Naive thymus-derived CD8-positive, alpha-beta T cell (primary cell): ENCODE results near the gene NELFCD. TPM values are rescaled to one million over a fixed set of nuclear protein-coding genes. Genes with fewer than 3 reads are reported as not detected.

Experiments
- ATAC-seq, 2 donors: fragments of 150-1000 bp; cut with Tn5 transposase in 1 of 2; sonication (Bioruptor Pico), chemical (Tn5 transposase) in 1 of 2; 1 replicate in 1 of 2; 2 replicates in 1 of 2; pipeline ENCODE4 v1.10.0; 2021; ENCODE audit warnings: mild to moderate bottlenecking in 2 of 2, moderate library complexity in 2 of 2
- POLR2A ChIA-PET: fragments of 350-600 bp; sonication (Branson Sonifier 250); formaldehyde crosslinking; loops from one replicate; lab custom pipeline; 2021; ENCODE audit warnings: antibody characterized with exemption; lab: Charles Lee
- DNase-seq, 10 donors: peaks; one replicate each; pipeline versions ENCODE4 v3.0.0 to v3.0.0-alpha.2; 2020 to 2022
- H3K27ac Mint-ChIP-seq, 10 donors: one replicate each; pipeline ENCODE4 v1.8.0; 2020 to 2022; ENCODE audit warnings: mild to moderate bottlenecking in 10 of 10, mixed read lengths in 10 of 10, moderate library complexity in 4 of 10, inconsistent platforms in 1 of 10
- H3K27me3 Mint-ChIP-seq, 5 donors: one replicate each; pipeline ENCODE4 v1.8.0; 2021 to 2022; ENCODE audit warnings: mixed read lengths in 5 of 5
- H3K36me3 Mint-ChIP-seq, 3 donors: one replicate each; pipeline ENCODE4 v1.8.0; 2020 to 2022; ENCODE audit warnings: mixed read lengths in 3 of 3, mild to moderate bottlenecking in 2 of 3, inconsistent platforms in 1 of 3
- H3K4me1 Mint-ChIP-seq, 4 donors: one replicate each; pipeline ENCODE4 v1.8.0; 2021 to 2022; ENCODE audit warnings: mixed read lengths in 4 of 4
- H3K4me3 Mint-ChIP-seq, 10 donors: one replicate each; pipeline ENCODE4 v1.8.0; 2020 to 2022; ENCODE audit warnings: mild to moderate bottlenecking in 10 of 10, mixed read lengths in 10 of 10, moderate library complexity in 6 of 10, inconsistent platforms in 1 of 10
- H3K9me3 Mint-ChIP-seq, 9 donors: one replicate each; pipeline ENCODE4 v1.8.0; 2020 to 2022; ENCODE audit warnings: mixed read lengths in 9 of 9, mild to moderate bottlenecking in 3 of 9, inconsistent platforms in 1 of 9, moderate library complexity in 1 of 9
- polyA plus RNA-seq, 3 donors: library from polyadenylated mRNA; unstranded; fragments of 300-500 nt; fragmentation: Illumina TruSeq; gene quantifications; one replicate each; pipeline ENCODE4 v1.2.3, GENCODE V29; 2021
- total RNA-seq, 8 experiments: library from RNA in 2 of 8; stranded (reverse) in 2 of 8; gene quantifications; one replicate each; pipeline ENCODE4 v1.2.3 and lab custom pipeline; 2021 to 2026

NELFCD gene
- total and polyA plus RNA-seq, 5 experiments from 2014 or later, result 63.6 to 101 (median 76.5) TPM

GRCh38 chr20:58989196-58989595 is 8.1 kb downstream of the NELFCD start:
- peak overlapping the region in 2 of 10 donors; percentile 20 to 41 for H3K27ac Mint-ChIP-seq
- POLR2A ChIA-PET, result interaction anchor here (0.5 kb wide), 1 partner anchor 100 kb away, joined by 3 read pairs; no protein-coding TSS in a partner anchor
- no peak overlapping the region for H3K4me3 Mint-ChIP-seq

GRCh38 chr20:58990651-58991445 is 9.8 kb downstream of the NELFCD start:
- Mint-ChIP-seq H3K4me1 (peaks cover 0 to 21% (median 6%) of the 10 kb centered on the region in 4 donors), H3K36me3 (peaks cover 0 to 97% (median 31%) of the 10 kb centered on the region in 3 donors), H3K27ac (peak overlapping the region in 4 of 10 donors; percentile 4 to 80 (median 26)), H3K27me3 (no peaks in the 10 kb centered on the region), H3K9me3 (no peaks in the 10 kb centered on the region), H3K4me3 (no peak overlapping the region)
- no peak for DNase-seq
- ATAC-seq, result no peak
- POLR2A ChIA-PET, result interaction anchor here (0.7 kb wide), 1 partner anchor 102 kb away, joined by 3 read pairs; no protein-coding TSS in a partner anchor

More at GRCh38 chr20:58989196-58989595, 8.1 kb downstream of the NELFCD start:
- no peaks in the 10 kb centered on the region for H3K9me3 Mint-ChIP-seq
- ATAC-seq, result no peak
- no peak for DNase-seq
- peaks cover 0 to 84% (median 25%) of the 10 kb centered on the region in 3 donors for H3K36me3 Mint-ChIP-seq
- peaks cover 7 to 26% (median 15%) of the 10 kb centered on the region in 4 donors for H3K4me1 Mint-ChIP-seq
- H3K27me3 Mint-ChIP-seq, result no peaks in the 10 kb centered on the region

GRCh38 chr20:58991715-58992114 is 10.7 kb downstream of the NELFCD start:
- H3K27ac Mint-ChIP-seq, result peak overlapping the region in 1 of 10 donors; percentile 67
- H3K4me3 Mint-ChIP-seq, result no peak overlapping the region
- ATAC-seq, result no peak
- H3K9me3 Mint-ChIP-seq, result no peaks in the 10 kb centered on the region
- H3K27me3 Mint-ChIP-seq, result no peaks in the 10 kb centered on the region
- DNase-seq, result no peak
- POLR2A ChIA-PET, result no interaction called here
- H3K36me3 Mint-ChIP-seq, result peaks cover 0 to 98% (median 31%) of the 10 kb centered on the region in 3 donors
- H3K4me1 Mint-ChIP-seq, result peaks cover 0 to 18% (median 5%) of the 10 kb centered on the region in 4 donors

- H3K27ac Mint-ChIP-seq, result peak overlapping the region in 3 of 10 donors; percentile 5 to 76 (median 51)
- no peak overlapping the region for H3K4me3 Mint-ChIP-seq
- H3K27me3 Mint-ChIP-seq, result no peaks in the 10 kb centered on the region
These were observed 11.9 kb downstream of the NELFCD start for GRCh38 chr20:58992911-58993310.

GRCh38 chr20:58993332-58994248 is 12.5 kb downstream of the NELFCD start:
- Mint-ChIP-seq H3K27ac (peak overlapping the region in 7 of 10 donors; percentile 19 to 69 (median 52)), H3K36me3 (peaks cover 0 to 90% (median 30%) of the 10 kb centered on the region in 3 donors), H3K4me3 (no peak overlapping the region), H3K4me1 (peaks cover 0 to 16% (median 3%) of the 10 kb centered on the region in 4 donors), H3K27me3 (no peaks in the 10 kb centered on the region), H3K9me3 (no peaks in the 10 kb centered on the region)
- POLR2A ChIA-PET, result interaction anchor here (1.2 kb wide), 1 partner anchor 39 kb away, joined by 5 read pairs; the partner anchor contains the start of gene ATP5F1E
- no peak for DNase-seq
- no peak for ATAC-seq

More at GRCh38 chr20:58992911-58993310, 11.9 kb downstream of the NELFCD start:
- POLR2A ChIA-PET, result interaction anchor here (0.7 to 1.2 kb wide), 2 partner anchors 11 to 39 kb away, joined by 5 to 6 read pairs; partner anchors contain the start of gene ATP5F1E
- DNase-seq (no peak), ATAC-seq (no peak)
- Mint-ChIP-seq H3K36me3 (peaks cover 0 to 97% (median 31%) of the 10 kb centered on the region in 3 donors), H3K4me1 (peaks cover 0 to 18% (median 4%) of the 10 kb centered on the region in 4 donors), H3K9me3 (no peaks in the 10 kb centered on the region)

GRCh38 chr20:58994390-58995159 is 13.5 kb downstream of the NELFCD start:
- no peaks in the 10 kb centered on the region for H3K27me3 Mint-ChIP-seq
- no peak for DNase-seq
- POLR2A ChIA-PET, result interaction anchor here (0.7 kb wide), 1 partner anchor 9 kb away, joined by 3 read pairs; no protein-coding TSS in a partner anchor
- peaks cover 0 to 16% (median 3%) of the 10 kb centered on the region in 4 donors for H3K4me1 Mint-ChIP-seq
- peak overlapping the region in 8 of 10 donors; percentile 5 to 83 (median 37) for H3K27ac Mint-ChIP-seq
- no peak for ATAC-seq
- no peak overlapping the region for H3K4me3 Mint-ChIP-seq
- H3K36me3 Mint-ChIP-seq, result peaks cover 0 to 80% (median 30%) of the 10 kb centered on the region in 3 donors
- H3K9me3 Mint-ChIP-seq, result no peaks in the 10 kb centered on the region

- H3K27ac Mint-ChIP-seq, result peak overlapping the region in 5 of 10 donors; percentile 35 to 65 (median 54)
- H3K9me3 Mint-ChIP-seq, result no peaks in the 10 kb centered on the region
- H3K27me3 Mint-ChIP-seq, result no peaks in the 10 kb centered on the region
- no peak for DNase-seq
- no peak overlapping the region for H3K4me3 Mint-ChIP-seq
- peaks cover 0 to 71% (median 27%) of the 10 kb centered on the region in 3 donors for H3K36me3 Mint-ChIP-seq
- peaks cover 0 to 16% (median 3%) of the 10 kb centered on the region in 4 donors for H3K4me1 Mint-ChIP-seq
- no peak for ATAC-seq
- POLR2A ChIA-PET, result no interaction called here
These were observed 14.6 kb downstream of the NELFCD start for GRCh38 chr20:58995461-58996225.

GRCh38 chr20:58996226-58996611 is 15.2 kb downstream of the NELFCD start:
- H3K27ac Mint-ChIP-seq, result no peak overlapping the region
- no peak for DNase-seq
- no peaks in the 10 kb centered on the region for H3K9me3 Mint-ChIP-seq
- no peak overlapping the region for H3K4me3 Mint-ChIP-seq
- H3K36me3 Mint-ChIP-seq, result peaks cover 0 to 65% (median 27%) of the 10 kb centered on the region in 3 donors
- no peak for ATAC-seq
- peaks cover 0 to 16% (median 3%) of the 10 kb centered on the region in 4 donors for H3K4me1 Mint-ChIP-seq
- H3K27me3 Mint-ChIP-seq, result no peaks in the 10 kb centered on the region
- POLR2A ChIA-PET, result no interaction called here

- H3K27me3 Mint-ChIP-seq, result no peaks in the 10 kb centered on the region
- peaks cover 0 to 55% (median 22%) of the 10 kb centered on the region in 3 donors for H3K36me3 Mint-ChIP-seq
- H3K4me1 Mint-ChIP-seq, result peaks cover 0 to 18% (median 5%) of the 10 kb centered on the region in 4 donors
- no peak for ATAC-seq
- POLR2A ChIA-PET, result interaction anchor here (1.4 kb wide), 1 partner anchor 17 kb away, joined by 4 read pairs; the partner anchor contains the start of gene NELFCD
- no peak for DNase-seq
- H3K9me3 Mint-ChIP-seq, result no peaks in the 10 kb centered on the region
- peak overlapping the region in 3 of 10 donors; percentile 7 to 70 (median 33) for H3K27ac Mint-ChIP-seq
- no peak overlapping the region for H3K4me3 Mint-ChIP-seq
These were observed 16.2 kb downstream of the NELFCD start for GRCh38 chr20:58997141-58997770.

- H3K36me3 Mint-ChIP-seq, result peaks cover 0 to 42% (median 18%) of the 10 kb centered on the region in 3 donors
- POLR2A ChIA-PET, result interaction anchor here (1.4 kb wide), 1 partner anchor 18 kb away, joined by 4 read pairs; the partner anchor contains the start of gene NELFCD
- peaks cover 12 to 29% (median 15%) of the 10 kb centered on the region in 4 donors for H3K4me1 Mint-ChIP-seq
- DNase-seq (no peak), ATAC-seq (no peak)
- no peak overlapping the region for H3K4me3 Mint-ChIP-seq
- H3K9me3 Mint-ChIP-seq, result no peaks in the 10 kb centered on the region
- no peak overlapping the region for H3K27ac Mint-ChIP-seq
- no peaks in the 10 kb centered on the region for H3K27me3 Mint-ChIP-seq
These were observed 17.6 kb downstream of the NELFCD start for GRCh38 chr20:58998656-58999055.
